Mesenchymal stem cell (in vitro differentiated cells and primary cell): Measurements from ENCODE around the gene PRLHR.

Experiments used
- DNase-seq: peaks from one replicate; pipeline ENCODE4 v3.0.0-alpha.2; 2013
- H2AFZ ChIP-seq: one replicate; pipeline ENCODE4 v1.6.1; 2013; ENCODE audit warnings: low read depth, mild to moderate bottlenecking, control low read depth, inconsistent platforms, low read length, moderate library complexity
- H2AK5ac ChIP-seq: 2 replicates; pipeline ENCODE4 v1.6.1; 2013; ENCODE audit warnings: low read length, moderate library complexity, mild to moderate bottlenecking, inconsistent platforms; ENCODE audit not compliant: severe bottlenecking
- H2BK120ac ChIP-seq: one replicate; pipeline ENCODE4 v1.6.1; 2013; ENCODE audit warnings: low read depth, mild to moderate bottlenecking, inconsistent platforms, low read length, moderate library complexity
- H2BK12ac ChIP-seq, 2 experiments: one replicate each; pipeline ENCODE4 v1.6.1; 2013; ENCODE audit warnings: inconsistent platforms in 2 of 2, low read length in 2 of 2, mild to moderate bottlenecking in 2 of 2, moderate library complexity in 2 of 2, control low read depth in 1 of 2
- H2BK15ac ChIP-seq: one replicate; pipeline ENCODE4 v1.6.1; 2013; ENCODE audit warnings: mild to moderate bottlenecking, low read depth, inconsistent platforms; ENCODE audit not compliant: poor library complexity, severe bottlenecking
- H2BK5ac ChIP-seq: 2 replicates; pipeline ENCODE4 v1.6.1; 2013; ENCODE audit warnings: low read depth, mild to moderate bottlenecking, low read length, control low read depth, inconsistent platforms; ENCODE audit not compliant: poor library complexity, severe bottlenecking
- H3K14ac ChIP-seq, 2 experiments: one replicate each; pipeline ENCODE4 v1.6.1; 2013; ENCODE audit warnings: inconsistent platforms in 2 of 2, low read length in 2 of 2, control low read depth in 1 of 2, mild to moderate bottlenecking in 1 of 2, moderate library complexity in 1 of 2
- H3K18ac ChIP-seq, 2 experiments: one replicate each; pipeline ENCODE4 v1.6.1; 2013; ENCODE audit warnings: inconsistent platforms in 2 of 2, low read length in 2 of 2, control low read depth in 1 of 2, low read depth in 1 of 2, mild to moderate bottlenecking in 1 of 2
- H3K23ac ChIP-seq, 2 experiments: one replicate each; pipeline ENCODE4 v1.6.1; 2013; ENCODE audit warnings: inconsistent platforms in 2 of 2, low read length in 2 of 2, mild to moderate bottlenecking in 2 of 2, moderate library complexity in 2 of 2, control low read depth in 1 of 2
- H3K27ac ChIP-seq: 2 replicates; pipeline ENCODE4 v1.5.1; 2013; ENCODE audit warnings: mild to moderate bottlenecking, moderate library complexity, low read length, control low read depth, inconsistent platforms; ENCODE audit not compliant: poor library complexity, severe bottlenecking
- H3K27me3 ChIP-seq, 2 experiments: 2 replicates each; pipeline versions ENCODE4 v1.6.1 to v1.7.0; 2013; ENCODE audit warnings: low read length in 2 of 2, mild to moderate bottlenecking in 2 of 2, moderate library complexity in 2 of 2, control low read depth in 1 of 2, inconsistent platforms in 1 of 2; ENCODE audit not compliant: control insufficient read depth in 1 of 2, insufficient read depth in 1 of 2
- H3K36me3 ChIP-seq, 2 experiments: 2 replicates each; pipeline versions ENCODE4 v1.6.1 to v1.7.0; 2013; ENCODE audit warnings: low read length in 2 of 2, control low read depth in 1 of 2, inconsistent platforms in 1 of 2, low read depth in 1 of 2, mild to moderate bottlenecking in 1 of 2; ENCODE audit not compliant: insufficient read depth in 2 of 2, control insufficient read depth in 1 of 2
- H3K4ac ChIP-seq, 2 experiments: one replicate each; pipeline ENCODE4 v1.6.1; 2013; ENCODE audit warnings: inconsistent platforms in 2 of 2, low read length in 2 of 2, mild to moderate bottlenecking in 2 of 2, moderate library complexity in 2 of 2, control low read depth in 1 of 2, low read depth in 1 of 2
- H3K4me1 ChIP-seq: 2 replicates; pipeline ENCODE4 v1.6.1; 2013; ENCODE audit warnings: low read depth, low read length, control low read depth; ENCODE audit not compliant: control insufficient read depth, insufficient read depth
- H3K4me2 ChIP-seq: 2 replicates; pipeline ENCODE4 v1.6.1; 2013; ENCODE audit warnings: low read length, mild to moderate bottlenecking, inconsistent platforms; ENCODE audit not compliant: poor library complexity, severe bottlenecking
- H3K4me3 ChIP-seq, 2 experiments: 2 replicates each; pipeline versions ENCODE4 v1.5.1 to v1.7.0; 2013; ENCODE audit warnings: low read length in 2 of 2, mild to moderate bottlenecking in 2 of 2, control low read depth in 1 of 2, low read depth in 1 of 2; ENCODE audit not compliant: insufficient read depth in 1 of 2
- H3K79me1 ChIP-seq: replicated peaks from 2 replicates; pipeline ENCODE4 v1.6.1; 2013; ENCODE audit warnings: mild to moderate bottlenecking, control low read depth, low read length, inconsistent platforms; ENCODE audit not compliant: poor library complexity, severe bottlenecking
- H3K9ac ChIP-seq: 2 replicates; pipeline ENCODE4 v1.7.0; 2013; ENCODE audit warnings: mild to moderate bottlenecking, low read length, moderate library complexity
- H3K9me3 ChIP-seq: 2 replicates; pipeline ENCODE4 v1.7.0; 2013; ENCODE audit warnings: mild to moderate bottlenecking, low read length; ENCODE audit not compliant: control insufficient read depth
- H4K8ac ChIP-seq: one replicate; pipeline ENCODE4 v1.6.1; 2013; ENCODE audit warnings: inconsistent platforms, mild to moderate bottlenecking, low read length, moderate library complexity
- H4K91ac ChIP-seq: one replicate; pipeline ENCODE4 v1.6.1; 2013; ENCODE audit warnings: mild to moderate bottlenecking, low read length, inconsistent platforms
- WGBS: methylation state at CpG from one replicate; pipeline ENCODE4 v1.1.7; 2013; ENCODE audit warnings: mixed read lengths; 5-methylcytosine and 5-hydroxymethylcytosine counted together

The PRLHR gene

GRCh38 chr10:118580702-118581101, 14.7 kb downstream of the PRLHR start:
- Histone ChIP-seq H3K4me1 (no peaks in the 10 kb centered on the region), H3K4ac (no peak overlapping the region)
- WGBS = 80% methylated on average over 8 of the region's 8 CpGs

DNA sequence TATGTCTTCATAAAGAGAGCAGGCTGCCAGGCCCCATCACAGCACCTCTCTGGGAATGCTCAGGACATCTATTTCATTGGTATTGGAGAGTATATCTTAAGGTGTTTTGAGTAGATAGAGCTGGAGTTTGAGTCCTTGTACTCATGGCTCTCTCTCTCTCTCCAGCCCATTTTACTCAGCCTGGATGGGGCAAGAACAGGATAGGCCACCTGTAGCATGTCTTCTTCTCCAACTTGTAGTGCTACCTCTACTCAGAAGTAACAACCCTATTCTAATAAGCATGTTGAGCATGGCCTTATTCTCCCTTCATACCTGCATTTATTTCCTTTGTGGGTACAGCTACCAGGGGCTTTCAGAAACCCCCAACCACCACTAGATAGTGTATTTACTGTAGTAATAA, 21.9 kb downstream of the PRLHR start:
- no peak overlapping the region for H3K4ac ChIP-seq
- H3K18ac ChIP-seq = no peak overlapping the region
- no peak overlapping the region for H3K9ac ChIP-seq
- H3K23ac ChIP-seq = no peak overlapping the region
- H3K79me1 ChIP-seq = no peaks in the 10 kb centered on the region
- no peak overlapping the region for H3K14ac ChIP-seq
- H2AK5ac ChIP-seq = no peak overlapping the region
- H2BK120ac ChIP-seq = no peak overlapping the region
- no peak overlapping the region for H4K91ac ChIP-seq
- H2BK12ac ChIP-seq = no peak overlapping the region
- H3K4me1 ChIP-seq = no peaks in the 10 kb centered on the region
- H3K36me3 ChIP-seq = no peaks in the 10 kb centered on the region
- DNase-seq = no peak
- H3K27me3 ChIP-seq = peaks cover 13 to 16% of the 10 kb centered on the region in 2 experiments
- H3K27ac ChIP-seq = no peak overlapping the region
- no peak overlapping the region for H2BK15ac ChIP-seq
- no peak overlapping the region for H4K8ac ChIP-seq
- H2AFZ ChIP-seq = no peak overlapping the region
- no peak overlapping the region for H2BK5ac ChIP-seq
- H3K4me2 ChIP-seq = no peak overlapping the region
- no peak overlapping the region for H3K4me3 ChIP-seq
- no peaks in the 10 kb centered on the region for H3K9me3 ChIP-seq

More at GRCh38 chr10:118580702-118581101, 14.7 kb downstream of the PRLHR start:
- no peaks in the 10 kb centered on the region for H3K36me3 ChIP-seq
- no peak overlapping the region for H3K27ac ChIP-seq
- H2BK5ac ChIP-seq = no peak overlapping the region
- no peak overlapping the region for H2AK5ac ChIP-seq
- H3K23ac ChIP-seq = no peak overlapping the region
- peaks cover 13 to 27% of the 10 kb centered on the region in 2 experiments for H3K27me3 ChIP-seq
- H3K9me3 ChIP-seq = no peaks in the 10 kb centered on the region
- H3K79me1 ChIP-seq = no peaks in the 10 kb centered on the region
- H2AFZ ChIP-seq = no peak overlapping the region
- no peak overlapping the region for H3K9ac ChIP-seq
- no peak for DNase-seq
- H2BK120ac ChIP-seq = no peak overlapping the region
- H4K91ac ChIP-seq = no peak overlapping the region
- H3K18ac ChIP-seq = no peak overlapping the region
- H2BK15ac ChIP-seq = no peak overlapping the region
- no peak overlapping the region for H2BK12ac ChIP-seq
- no peak overlapping the region for H3K4me2 ChIP-seq
- no peak overlapping the region for H3K14ac ChIP-seq
- H4K8ac ChIP-seq = no peak overlapping the region
- no peak overlapping the region for H3K4me3 ChIP-seq

DNA sequence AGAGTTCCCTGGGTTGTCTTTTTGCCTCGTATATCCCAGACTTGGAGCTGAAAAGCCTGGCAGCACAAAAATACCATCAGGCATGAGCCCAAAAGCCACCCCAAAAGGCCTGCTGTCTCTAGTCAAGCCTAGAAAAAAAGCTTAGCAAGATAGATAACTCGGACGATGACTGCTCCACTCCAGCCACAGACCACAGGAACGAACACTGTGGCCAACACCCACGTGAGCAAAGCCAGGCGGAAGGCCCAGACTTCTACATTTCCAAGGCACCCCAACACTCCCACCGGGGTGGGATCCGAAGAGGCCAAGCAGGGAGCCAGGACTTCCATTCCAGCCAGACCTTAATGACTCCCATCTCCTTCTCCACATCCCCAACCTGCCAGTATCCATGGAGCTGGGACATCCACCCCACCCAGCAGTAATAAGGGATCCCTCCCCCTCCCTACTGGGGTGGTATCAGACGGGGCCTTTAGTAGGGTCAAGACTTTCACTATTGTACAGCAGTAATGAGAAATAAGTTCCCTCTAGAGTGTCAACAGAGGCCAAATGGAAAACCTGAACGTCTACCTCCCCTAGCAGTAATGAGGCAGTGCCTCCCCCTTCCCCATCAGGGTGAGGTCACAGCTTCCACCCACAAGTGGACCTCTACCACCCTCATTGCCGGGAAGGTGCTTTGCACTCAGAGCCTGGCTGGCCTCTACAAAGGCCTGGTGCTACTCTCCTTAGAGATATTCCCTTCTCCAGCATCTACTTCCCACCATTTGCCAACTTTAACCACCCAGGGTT, 23.0 kb downstream of the PRLHR start:
- 71% methylated on average over 11 of the region's 11 CpGs for WGBS
- Histone ChIP-seq H2BK5ac (no peak overlapping the region), H3K23ac (no peak overlapping the region), H2AFZ (no peak overlapping the region), H3K4ac (no peak overlapping the region), H4K91ac (no peak overlapping the region), H3K4me1 (no peaks in the 10 kb centered on the region), H3K18ac (no peak overlapping the region), H2BK12ac (no peak overlapping the region), H3K36me3 (no peaks in the 10 kb centered on the region), H2BK120ac (no peak overlapping the region), H3K9me3 (no peaks in the 10 kb centered on the region), H3K4me3 (no peak overlapping the region), H3K4me2 (no peak overlapping the region), H3K14ac (no peak overlapping the region), H2AK5ac (no peak overlapping the region), H3K9ac (no peak overlapping the region), H3K27me3 (peaks cover 9 to 13% of the 10 kb centered on the region in 2 experiments), H4K8ac (no peak overlapping the region), H3K27ac (no peak overlapping the region), H2BK15ac (no peak overlapping the region), H3K79me1 (no peaks in the 10 kb centered on the region)
- DNase-seq = no peak

DNA sequence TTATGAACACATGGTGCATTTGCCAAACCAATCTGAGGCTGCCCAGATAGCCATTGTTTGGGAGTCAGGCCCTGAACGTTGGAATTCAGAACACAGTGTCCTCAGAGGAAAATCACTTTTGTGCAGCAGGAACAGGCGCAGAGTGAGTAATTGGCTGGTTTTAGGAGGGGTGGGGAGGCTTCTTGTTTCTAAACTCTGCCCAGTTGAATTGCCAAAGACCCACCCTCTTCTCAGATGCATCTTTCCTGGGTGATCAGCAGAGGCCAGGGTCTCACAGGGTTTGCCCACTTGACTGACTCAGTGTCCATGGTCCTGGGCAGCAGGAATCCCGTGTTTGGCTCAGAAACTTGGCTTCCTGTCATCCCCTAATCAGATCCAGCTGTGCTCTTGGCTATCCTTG, 24.3 kb downstream of the PRLHR start:
- Histone ChIP-seq H2AK5ac (no peak overlapping the region), H2BK5ac (no peak overlapping the region), H3K27me3 (peaks cover 1 to 9% of the 10 kb centered on the region in 2 experiments), H3K9me3 (no peaks in the 10 kb centered on the region), H3K14ac (no peak overlapping the region), H2BK120ac (no peak overlapping the region), H3K4ac (no peak overlapping the region), H2BK15ac (no peak overlapping the region), H3K27ac (no peak overlapping the region), H4K8ac (no peak overlapping the region), H3K79me1 (no peaks in the 10 kb centered on the region), H3K4me1 (no peaks in the 10 kb centered on the region), H3K4me3 (no peak overlapping the region), H3K18ac (no peak overlapping the region), H2BK12ac (no peak overlapping the region), H3K36me3 (no peaks in the 10 kb centered on the region), H2AFZ (no peak overlapping the region), H3K9ac (no peak overlapping the region), H4K91ac (no peak overlapping the region), H3K4me2 (no peak overlapping the region), H3K23ac (no peak overlapping the region)
- DNase-seq = no peak
- 8% methylated on average over 1 of the region's 3 CpGs for WGBS
